ENCODE data around the gene ARMS2. TPM values are rescaled to one million over a fixed set of nuclear protein-coding genes. Genes with fewer than 3 reads are reported as not detected.

The ARMS2 gene
- total RNA-seq, 1 experiment from 2014 or later, result not detected

DNA sequence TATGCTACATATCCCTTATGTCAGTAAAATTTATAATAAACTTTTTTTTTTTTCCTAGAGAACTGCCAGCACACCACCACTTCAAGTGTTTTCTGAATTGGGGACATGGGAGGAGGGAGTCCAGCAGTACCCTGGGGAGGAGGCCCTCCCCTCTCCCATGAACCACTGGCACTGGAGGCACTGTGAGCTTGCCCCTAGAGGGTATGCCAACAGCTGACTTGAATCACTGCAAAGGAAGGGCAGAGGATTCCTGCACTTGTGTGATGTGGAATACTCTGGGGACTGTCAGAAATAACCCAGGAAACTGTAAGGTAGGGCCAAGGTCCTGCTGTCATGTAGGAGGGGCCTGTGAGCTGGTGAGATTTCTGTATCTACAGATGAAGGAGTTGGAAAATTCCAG is 8.5 kb upstream of the ARMS2 start:
- Mint-ChIP-seq H3K4me1 (peaks cover 13% of the 10 kb centered on the region; the same call in 1 of the 2 replicates), H3K27me3 (ENCODE audit: low read depth) (no peaks in the 10 kb centered on the region), H3K4me3 (no peak overlapping the region), H3K9me3 (peaks cover 24% of the 10 kb centered on the region), H3K36me3 (peaks cover 7% of the 10 kb centered on the region), H3K27ac (no peak overlapping the region)
- ATAC-seq, result no peak
- no peak for DNase-seq (ENCODE audit: low spot score)
- CTCF ChIA-PET, result interaction anchor here (1.7 kb wide), 1 partner anchor 147 kb away, joined by 5 read pairs; no protein-coding TSS in a partner anchor
- POLR2A ChIA-PET, result no interaction called here
- no peak for TF ChIP-seq ZNF671 (CRISPR knock-in tag; IDR thresholded peaks at IDR 0.05)
- TF ChIP-seq ETV6 (CRISPR knock-in tag; IDR thresholded peaks at IDR 0.05), result no peak
- TF ChIP-seq, protein P1, sequence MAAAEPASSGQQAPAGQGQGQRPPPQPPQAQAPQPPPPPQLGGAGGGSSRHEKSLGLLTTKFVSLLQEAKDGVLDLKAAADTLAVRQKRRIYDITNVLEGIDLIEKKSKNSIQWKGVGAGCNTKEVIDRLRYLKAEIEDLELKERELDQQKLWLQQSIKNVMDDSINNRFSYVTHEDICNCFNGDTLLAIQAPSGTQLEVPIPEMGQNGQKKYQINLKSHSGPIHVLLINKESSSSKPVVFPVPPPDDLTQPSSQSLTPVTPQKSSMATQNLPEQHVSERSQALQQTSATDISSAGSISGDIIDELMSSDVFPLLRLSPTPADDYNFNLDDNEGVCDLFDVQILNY (CRISPR knock-in tag; IDR thresholded peaks at IDR 0.05), result no peak
- TF ChIP-seq CREM (CRISPR knock-in tag; IDR thresholded peaks at IDR 0.05), result no peak
- TF ChIP-seq, protein P2, sequence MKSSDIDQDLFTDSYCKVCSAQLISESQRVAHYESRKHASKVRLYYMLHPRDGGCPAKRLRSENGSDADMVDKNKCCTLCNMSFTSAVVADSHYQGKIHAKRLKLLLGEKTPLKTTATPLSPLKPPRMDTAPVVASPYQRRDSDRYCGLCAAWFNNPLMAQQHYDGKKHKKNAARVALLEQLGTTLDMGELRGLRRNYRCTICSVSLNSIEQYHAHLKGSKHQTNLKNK (CRISPR knock-in tag; IDR thresholded peaks at IDR 0.05), result no peak
- no peak for TF ChIP-seq SMAD3 (CRISPR knock-in tag; IDR thresholded peaks at IDR 0.05; ENCODE audit: borderline replicate concordance)
- TF ChIP-seq, protein P3, sequence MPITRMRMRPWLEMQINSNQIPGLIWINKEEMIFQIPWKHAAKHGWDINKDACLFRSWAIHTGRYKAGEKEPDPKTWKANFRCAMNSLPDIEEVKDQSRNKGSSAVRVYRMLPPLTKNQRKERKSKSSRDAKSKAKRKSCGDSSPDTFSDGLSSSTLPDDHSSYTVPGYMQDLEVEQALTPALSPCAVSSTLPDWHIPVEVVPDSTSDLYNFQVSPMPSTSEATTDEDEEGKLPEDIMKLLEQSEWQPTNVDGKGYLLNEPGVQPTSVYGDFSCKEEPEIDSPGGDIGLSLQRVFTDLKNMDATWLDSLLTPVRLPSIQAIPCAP (CRISPR knock-in tag; IDR thresholded peaks at IDR 0.05), result no peak
- TF ChIP-seq, protein P4, sequence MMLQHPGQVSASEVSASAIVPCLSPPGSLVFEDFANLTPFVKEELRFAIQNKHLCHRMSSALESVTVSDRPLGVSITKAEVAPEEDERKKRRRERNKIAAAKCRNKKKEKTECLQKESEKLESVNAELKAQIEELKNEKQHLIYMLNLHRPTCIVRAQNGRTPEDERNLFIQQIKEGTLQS (CRISPR knock-in tag; conservative IDR thresholded peaks at IDR 0.05), result no peak
- no peak for TF ChIP-seq NFYB (CRISPR knock-in tag; conservative IDR thresholded peaks at IDR 0.05; ENCODE audit: low read depth)
- TF ChIP-seq, protein P5, sequence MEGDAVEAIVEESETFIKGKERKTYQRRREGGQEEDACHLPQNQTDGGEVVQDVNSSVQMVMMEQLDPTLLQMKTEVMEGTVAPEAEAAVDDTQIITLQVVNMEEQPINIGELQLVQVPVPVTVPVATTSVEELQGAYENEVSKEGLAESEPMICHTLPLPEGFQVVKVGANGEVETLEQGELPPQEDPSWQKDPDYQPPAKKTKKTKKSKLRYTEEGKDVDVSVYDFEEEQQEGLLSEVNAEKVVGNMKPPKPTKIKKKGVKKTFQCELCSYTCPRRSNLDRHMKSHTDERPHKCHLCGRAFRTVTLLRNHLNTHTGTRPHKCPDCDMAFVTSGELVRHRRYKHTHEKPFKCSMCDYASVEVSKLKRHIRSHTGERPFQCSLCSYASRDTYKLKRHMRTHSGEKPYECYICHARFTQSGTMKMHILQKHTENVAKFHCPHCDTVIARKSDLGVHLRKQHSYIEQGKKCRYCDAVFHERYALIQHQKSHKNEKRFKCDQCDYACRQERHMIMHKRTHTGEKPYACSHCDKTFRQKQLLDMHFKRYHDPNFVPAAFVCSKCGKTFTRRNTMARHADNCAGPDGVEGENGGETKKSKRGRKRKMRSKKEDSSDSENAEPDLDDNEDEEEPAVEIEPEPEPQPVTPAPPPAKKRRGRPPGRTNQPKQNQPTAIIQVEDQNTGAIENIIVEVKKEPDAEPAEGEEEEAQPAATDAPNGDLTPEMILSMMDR (IDR thresholded peaks at IDR 0.05), result no peak
- TF ChIP-seq JAZF1 (CRISPR knock-in tag; IDR thresholded peaks at IDR 0.05), result no peak
- TF ChIP-seq EMX1 (CRISPR knock-in tag; IDR thresholded peaks at IDR 0.05), result no peak
- TF ChIP-seq, protein P6, sequence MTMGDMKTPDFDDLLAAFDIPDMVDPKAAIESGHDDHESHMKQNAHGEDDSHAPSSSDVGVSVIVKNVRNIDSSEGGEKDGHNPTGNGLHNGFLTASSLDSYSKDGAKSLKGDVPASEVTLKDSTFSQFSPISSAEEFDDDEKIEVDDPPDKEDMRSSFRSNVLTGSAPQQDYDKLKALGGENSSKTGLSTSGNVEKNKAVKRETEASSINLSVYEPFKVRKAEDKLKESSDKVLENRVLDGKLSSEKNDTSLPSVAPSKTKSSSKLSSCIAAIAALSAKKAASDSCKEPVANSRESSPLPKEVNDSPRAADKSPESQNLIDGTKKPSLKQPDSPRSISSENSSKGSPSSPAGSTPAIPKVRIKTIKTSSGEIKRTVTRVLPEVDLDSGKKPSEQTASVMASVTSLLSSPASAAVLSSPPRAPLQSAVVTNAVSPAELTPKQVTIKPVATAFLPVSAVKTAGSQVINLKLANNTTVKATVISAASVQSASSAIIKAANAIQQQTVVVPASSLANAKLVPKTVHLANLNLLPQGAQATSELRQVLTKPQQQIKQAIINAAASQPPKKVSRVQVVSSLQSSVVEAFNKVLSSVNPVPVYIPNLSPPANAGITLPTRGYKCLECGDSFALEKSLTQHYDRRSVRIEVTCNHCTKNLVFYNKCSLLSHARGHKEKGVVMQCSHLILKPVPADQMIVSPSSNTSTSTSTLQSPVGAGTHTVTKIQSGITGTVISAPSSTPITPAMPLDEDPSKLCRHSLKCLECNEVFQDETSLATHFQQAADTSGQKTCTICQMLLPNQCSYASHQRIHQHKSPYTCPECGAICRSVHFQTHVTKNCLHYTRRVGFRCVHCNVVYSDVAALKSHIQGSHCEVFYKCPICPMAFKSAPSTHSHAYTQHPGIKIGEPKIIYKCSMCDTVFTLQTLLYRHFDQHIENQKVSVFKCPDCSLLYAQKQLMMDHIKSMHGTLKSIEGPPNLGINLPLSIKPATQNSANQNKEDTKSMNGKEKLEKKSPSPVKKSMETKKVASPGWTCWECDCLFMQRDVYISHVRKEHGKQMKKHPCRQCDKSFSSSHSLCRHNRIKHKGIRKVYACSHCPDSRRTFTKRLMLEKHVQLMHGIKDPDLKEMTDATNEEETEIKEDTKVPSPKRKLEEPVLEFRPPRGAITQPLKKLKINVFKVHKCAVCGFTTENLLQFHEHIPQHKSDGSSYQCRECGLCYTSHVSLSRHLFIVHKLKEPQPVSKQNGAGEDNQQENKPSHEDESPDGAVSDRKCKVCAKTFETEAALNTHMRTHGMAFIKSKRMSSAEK (CRISPR knock-in tag; IDR thresholded peaks at IDR 0.05; ENCODE audit: borderline replicate concordance), result no peak
- TF ChIP-seq, protein P7, sequence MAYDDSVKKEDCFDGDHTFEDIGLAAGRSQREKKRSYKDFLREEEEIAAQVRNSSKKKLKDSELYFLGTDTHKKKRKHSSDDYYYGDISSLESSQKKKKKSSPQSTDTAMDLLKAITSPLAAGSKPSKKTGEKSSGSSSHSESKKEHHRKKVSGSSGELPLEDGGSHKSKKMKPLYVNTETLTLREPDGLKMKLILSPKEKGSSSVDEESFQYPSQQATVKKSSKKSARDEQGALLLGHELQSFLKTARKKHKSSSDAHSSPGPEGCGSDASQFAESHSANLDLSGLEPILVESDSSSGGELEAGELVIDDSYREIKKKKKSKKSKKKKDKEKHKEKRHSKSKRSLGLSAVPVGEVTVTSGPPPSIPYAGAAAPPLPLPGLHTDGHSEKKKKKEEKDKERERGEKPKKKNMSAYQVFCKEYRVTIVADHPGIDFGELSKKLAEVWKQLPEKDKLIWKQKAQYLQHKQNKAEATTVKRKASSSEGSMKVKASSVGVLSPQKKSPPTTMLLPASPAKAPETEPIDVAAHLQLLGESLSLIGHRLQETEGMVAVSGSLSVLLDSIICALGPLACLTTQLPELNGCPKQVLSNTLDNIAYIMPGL (CRISPR knock-in tag; IDR thresholded peaks at IDR 0.05), result no peak
- TF ChIP-seq, protein P8, sequence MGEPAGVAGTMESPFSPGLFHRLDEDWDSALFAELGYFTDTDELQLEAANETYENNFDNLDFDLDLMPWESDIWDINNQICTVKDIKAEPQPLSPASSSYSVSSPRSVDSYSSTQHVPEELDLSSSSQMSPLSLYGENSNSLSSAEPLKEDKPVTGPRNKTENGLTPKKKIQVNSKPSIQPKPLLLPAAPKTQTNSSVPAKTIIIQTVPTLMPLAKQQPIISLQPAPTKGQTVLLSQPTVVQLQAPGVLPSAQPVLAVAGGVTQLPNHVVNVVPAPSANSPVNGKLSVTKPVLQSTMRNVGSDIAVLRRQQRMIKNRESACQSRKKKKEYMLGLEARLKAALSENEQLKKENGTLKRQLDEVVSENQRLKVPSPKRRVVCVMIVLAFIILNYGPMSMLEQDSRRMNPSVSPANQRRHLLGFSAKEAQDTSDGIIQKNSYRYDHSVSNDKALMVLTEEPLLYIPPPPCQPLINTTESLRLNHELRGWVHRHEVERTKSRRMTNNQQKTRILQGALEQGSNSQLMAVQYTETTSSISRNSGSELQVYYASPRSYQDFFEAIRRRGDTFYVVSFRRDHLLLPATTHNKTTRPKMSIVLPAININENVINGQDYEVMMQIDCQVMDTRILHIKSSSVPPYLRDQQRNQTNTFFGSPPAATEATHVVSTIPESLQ (CRISPR knock-in tag; IDR thresholded peaks at IDR 0.05), result no peak
- TF ChIP-seq, protein P9, sequence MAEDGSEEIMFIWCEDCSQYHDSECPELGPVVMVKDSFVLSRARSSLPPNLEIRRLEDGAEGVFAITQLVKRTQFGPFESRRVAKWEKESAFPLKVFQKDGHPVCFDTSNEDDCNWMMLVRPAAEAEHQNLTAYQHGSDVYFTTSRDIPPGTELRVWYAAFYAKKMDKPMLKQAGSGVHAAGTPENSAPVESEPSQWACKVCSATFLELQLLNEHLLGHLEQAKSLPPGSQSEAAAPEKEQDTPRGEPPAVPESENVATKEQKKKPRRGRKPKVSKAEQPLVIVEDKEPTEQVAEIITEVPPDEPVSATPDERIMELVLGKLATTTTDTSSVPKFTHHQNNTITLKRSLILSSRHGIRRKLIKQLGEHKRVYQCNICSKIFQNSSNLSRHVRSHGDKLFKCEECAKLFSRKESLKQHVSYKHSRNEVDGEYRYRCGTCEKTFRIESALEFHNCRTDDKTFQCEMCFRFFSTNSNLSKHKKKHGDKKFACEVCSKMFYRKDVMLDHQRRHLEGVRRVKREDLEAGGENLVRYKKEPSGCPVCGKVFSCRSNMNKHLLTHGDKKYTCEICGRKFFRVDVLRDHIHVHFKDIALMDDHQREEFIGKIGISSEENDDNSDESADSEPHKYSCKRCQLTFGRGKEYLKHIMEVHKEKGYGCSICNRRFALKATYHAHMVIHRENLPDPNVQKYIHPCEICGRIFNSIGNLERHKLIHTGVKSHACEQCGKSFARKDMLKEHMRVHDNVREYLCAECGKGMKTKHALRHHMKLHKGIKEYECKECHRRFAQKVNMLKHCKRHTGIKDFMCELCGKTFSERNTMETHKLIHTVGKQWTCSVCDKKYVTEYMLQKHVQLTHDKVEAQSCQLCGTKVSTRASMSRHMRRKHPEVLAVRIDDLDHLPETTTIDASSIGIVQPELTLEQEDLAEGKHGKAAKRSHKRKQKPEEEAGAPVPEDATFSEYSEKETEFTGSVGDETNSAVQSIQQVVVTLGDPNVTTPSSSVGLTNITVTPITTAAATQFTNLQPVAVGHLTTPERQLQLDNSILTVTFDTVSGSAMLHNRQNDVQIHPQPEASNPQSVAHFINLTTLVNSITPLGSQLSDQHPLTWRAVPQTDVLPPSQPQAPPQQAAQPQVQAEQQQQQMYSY (CRISPR knock-in tag; IDR thresholded peaks at IDR 0.05), result no peak
- no peak for TF ChIP-seq FOXK1 (CRISPR knock-in tag; IDR thresholded peaks at IDR 0.05)
